GM12874 (cell line): Measurements from ENCODE around the gene ZSWIM6.

Experiments
- CTCF ChIP-seq: IDR thresholded peaks from 2 replicates; pipeline ENCODE4 v1.5.1; 2011; ENCODE audit warnings: low read depth, mild to moderate bottlenecking, control low read depth, low read length, moderate library complexity; ENCODE audit not compliant: insufficient read depth

ZSWIM6 gene

GRCh38 chr5:61425918-61426317 is 93.9 kb downstream of the ZSWIM6 start:
- TF ChIP-seq CTCF, result no peak

GRCh38 chr5:61429906-61430305 is 97.8 kb downstream of the ZSWIM6 start:
- no peak for TF ChIP-seq CTCF

- no peak for TF ChIP-seq CTCF
These were observed 100.0 kb downstream of the ZSWIM6 start for GRCh38 chr5:61431923-61432620.

GRCh38 chr5:61435368-61435767 is 103.3 kb downstream of the ZSWIM6 start:
- no peak for TF ChIP-seq CTCF

GRCh38 chr5:61438298-61438970 is 106.4 kb downstream of the ZSWIM6 start:
- no peak for TF ChIP-seq CTCF

GRCh38 chr5:61440086-61440485 is 108.0 kb downstream of the ZSWIM6 start:
- TF ChIP-seq CTCF, result no peak

- TF ChIP-seq CTCF, result no peak
These were observed 108.5 kb downstream of the ZSWIM6 start for GRCh38 chr5:61440596-61440995.
